Hematopoietic multipotent progenitor cell treated with erythropoietin and hydrocortisone succinate and interleukin-3 and kit ligand, for 6 days (in vitro differentiated cells): Measurements from ENCODE around the gene DDX50.
A peak's percentile ranks its signal among the peaks of the same experiment; 100 is the strongest.
"Not testable (repeated sequence)": the region's sequence is repeated elsewhere in the genome, so short reads cannot be mapped to it uniquely, and the experiment has no call there.

Experiments used
- DNase-seq: peaks from one replicate; pipeline ENCODE4 v3.0.0-alpha.2; 2015

Gene DDX50, protein sequence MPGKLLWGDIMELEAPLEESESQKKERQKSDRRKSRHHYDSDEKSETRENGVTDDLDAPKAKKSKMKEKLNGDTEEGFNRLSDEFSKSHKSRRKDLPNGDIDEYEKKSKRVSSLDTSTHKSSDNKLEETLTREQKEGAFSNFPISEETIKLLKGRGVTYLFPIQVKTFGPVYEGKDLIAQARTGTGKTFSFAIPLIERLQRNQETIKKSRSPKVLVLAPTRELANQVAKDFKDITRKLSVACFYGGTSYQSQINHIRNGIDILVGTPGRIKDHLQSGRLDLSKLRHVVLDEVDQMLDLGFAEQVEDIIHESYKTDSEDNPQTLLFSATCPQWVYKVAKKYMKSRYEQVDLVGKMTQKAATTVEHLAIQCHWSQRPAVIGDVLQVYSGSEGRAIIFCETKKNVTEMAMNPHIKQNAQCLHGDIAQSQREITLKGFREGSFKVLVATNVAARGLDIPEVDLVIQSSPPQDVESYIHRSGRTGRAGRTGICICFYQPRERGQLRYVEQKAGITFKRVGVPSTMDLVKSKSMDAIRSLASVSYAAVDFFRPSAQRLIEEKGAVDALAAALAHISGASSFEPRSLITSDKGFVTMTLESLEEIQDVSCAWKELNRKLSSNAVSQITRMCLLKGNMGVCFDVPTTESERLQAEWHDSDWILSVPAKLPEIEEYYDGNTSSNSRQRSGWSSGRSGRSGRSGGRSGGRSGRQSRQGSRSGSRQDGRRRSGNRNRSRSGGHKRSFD

DNA sequence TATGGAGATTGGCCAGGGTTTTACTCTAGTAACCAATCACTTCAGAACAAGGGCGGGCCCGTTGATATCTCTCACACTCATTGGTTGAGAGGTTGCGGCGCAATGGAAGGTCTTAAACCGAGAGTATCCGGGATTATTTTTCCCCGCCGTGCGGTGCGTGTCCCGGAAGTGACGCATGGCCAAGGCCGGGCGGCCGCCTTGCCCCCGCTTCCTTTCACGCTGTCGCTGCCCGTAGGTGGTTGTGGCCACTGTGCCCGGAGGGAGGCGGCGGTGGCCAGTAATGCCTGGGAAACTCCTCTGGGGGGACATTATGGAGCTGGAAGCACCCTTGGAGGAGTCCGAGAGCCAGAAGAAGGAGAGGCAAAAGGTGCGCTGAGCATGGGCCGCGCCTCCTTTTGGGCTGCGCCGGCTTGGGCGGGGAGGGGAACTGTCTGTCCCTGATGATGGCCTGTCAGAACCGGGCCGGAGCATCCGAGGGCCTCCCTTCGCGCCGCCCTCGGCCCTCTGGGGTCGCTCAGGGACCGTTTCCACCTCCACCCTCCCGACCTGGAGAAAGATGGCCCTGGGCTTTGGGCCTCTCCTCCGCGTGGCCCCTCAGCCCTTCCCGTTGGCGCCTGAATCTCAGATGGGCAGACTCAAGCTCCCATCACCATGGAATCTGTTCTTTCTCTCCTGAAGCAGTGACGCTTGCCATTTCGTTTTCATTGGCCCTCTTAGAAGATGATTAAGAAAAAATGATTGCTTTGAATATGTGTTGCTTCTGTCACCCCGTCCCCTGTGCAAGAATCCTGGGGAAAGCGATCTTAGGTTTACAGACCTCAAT is at the start of gene DDX50:
DDX50 (plus strand) TSS at position 211 of the 823 bp plus-strand sequence; CDS start at position 281, 70 bp downstream.
- DNase-seq: peak; percentile 100

DNA sequence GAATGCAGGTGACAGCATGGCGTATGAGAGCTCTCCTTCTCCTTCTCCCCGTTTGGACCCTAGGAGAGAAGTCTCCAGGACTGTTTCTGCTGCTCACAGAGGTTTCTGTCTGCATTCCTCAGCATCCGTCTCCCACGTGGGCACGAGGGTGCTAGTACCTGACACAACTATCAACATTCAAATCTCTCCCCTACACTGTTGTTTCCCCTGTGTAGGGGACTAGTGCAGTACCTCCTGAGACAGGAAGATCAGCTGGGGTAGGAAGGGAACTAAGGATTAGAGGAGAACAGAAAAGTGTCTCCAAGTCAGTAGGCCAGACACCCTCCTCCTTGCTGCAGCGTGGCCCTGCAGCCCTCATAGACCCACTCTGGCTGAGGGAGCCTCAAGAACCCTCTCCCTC is 44.8 kb upstream of the DDX50 start:
- DNase-seq: no peak

GRCh38 chr10:68857005-68857404 is 44.1 kb upstream of the DDX50 start:
- no peak for DNase-seq

DNA sequence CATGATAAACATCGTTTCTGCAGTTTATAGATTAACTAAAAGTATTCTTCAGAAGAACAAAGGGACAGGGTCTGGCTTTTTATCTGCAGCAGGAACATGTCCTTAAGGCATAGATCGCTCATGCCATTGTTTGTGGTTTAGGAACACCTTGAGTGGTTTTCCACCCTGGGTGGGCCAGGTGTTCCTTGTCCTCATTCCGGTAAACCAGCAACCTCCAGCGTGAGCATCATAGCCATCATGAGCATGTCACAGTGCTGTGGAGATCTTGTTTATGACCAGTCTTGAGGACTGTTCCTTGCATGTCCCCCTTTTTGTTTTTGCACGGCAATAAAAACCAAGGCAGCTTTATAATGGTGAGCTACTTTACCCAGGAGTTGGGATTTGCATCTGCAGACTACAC is 39.9 kb upstream of the DDX50 start:
- peak; percentile 17 for DNase-seq

GRCh38 chr10:68864611-68865010 is 36.5 kb upstream of the DDX50 start:
- DNase-seq: no peak

DNA sequence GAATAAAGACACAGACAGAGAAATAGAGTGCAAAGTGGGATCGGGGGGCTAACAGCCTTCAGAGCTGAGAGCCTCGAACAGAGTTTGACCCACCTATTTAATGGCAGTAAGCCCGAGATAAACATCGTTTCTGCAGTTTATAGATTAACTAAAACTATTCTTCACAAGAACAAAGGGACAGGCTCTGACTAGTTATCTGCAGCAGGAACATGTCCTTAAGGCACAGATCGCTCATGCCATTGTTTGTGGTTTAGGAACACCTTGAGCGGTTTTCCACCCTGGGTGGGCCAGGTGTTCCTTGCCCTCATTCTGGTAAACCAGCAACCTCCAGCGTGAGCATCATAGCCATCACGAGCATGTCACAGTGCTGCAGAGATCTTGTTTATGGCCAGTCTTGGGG is 32.9 kb upstream of the DDX50 start:
- not testable (repeated sequence) for DNase-seq

DNA sequence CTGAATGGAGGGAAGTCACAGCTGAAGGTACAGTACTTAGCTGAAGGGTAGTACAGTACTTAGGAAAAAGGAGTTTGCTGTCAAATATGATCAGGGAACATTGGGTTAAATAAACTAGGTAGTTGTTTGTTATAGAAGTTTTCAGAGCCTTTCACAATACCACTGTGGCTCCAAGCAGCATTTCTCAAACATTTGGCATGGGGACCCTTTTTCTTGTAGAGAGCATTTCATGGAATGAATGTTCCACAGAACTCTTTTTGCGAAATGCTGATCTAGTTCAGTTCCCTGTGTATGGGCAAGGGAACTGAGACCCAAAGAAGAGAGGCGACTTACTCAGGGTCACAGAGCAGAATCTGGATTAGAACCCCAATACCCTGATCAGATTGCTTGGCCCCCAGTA is 31.5 kb upstream of the DDX50 start:
- no peak for DNase-seq

GRCh38 chr10:68870061-68870460 is 31.1 kb upstream of the DDX50 start:
- DNase-seq: no peak

GRCh38 chr10:68870545-68871104 is 30.5 kb upstream of the DDX50 start:
- DNase-seq: peak; percentile 11

- DNase-seq: peak; percentile 11
Measured at GRCh38 chr10:68871105-68871711, 29.9 kb upstream of the DDX50 start.

GRCh38 chr10:68871731-68872342 is 29.3 kb upstream of the DDX50 start:
- no peak for DNase-seq

- DNase-seq: no peak
Measured at GRCh38 chr10:68876246-68877138, 24.6 kb upstream of the DDX50 start.

DNA sequence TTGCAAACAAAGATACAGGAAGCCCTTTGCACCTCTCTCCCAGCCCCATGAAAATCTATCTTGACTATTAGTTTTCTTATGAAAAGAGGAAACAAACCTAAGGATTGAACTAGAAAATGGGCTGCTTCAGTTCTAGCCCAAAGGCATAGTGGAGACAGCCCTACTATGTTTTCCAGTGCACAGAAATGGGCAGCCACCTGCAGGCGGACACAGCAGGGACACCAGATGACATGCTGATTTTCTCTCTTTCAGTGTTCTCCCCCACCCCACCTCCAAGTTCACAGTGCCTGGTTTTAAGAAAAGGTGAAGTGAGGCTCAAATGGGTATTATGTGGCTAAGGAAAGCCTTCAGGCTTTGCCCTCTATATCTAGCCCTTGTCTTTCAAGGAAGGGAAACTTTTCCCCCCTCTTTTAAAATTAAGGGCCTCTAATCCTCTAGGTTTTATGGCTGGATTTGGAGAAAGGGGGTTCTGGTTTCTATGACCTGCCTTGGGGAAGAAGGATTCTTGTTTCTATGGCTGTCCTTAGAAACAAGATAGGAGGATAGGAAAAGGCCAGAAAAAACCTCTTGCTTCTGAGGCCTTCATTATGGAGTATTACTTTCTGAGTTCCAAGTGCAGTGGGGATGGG is 23.5 kb upstream of the DDX50 start:
- no peak for DNase-seq

GRCh38 chr10:68878496-68878895 is 22.6 kb upstream of the DDX50 start:
- no peak for DNase-seq

GRCh38 chr10:68879628-68880027 is 21.5 kb upstream of the DDX50 start:
- no peak for DNase-seq

DNA sequence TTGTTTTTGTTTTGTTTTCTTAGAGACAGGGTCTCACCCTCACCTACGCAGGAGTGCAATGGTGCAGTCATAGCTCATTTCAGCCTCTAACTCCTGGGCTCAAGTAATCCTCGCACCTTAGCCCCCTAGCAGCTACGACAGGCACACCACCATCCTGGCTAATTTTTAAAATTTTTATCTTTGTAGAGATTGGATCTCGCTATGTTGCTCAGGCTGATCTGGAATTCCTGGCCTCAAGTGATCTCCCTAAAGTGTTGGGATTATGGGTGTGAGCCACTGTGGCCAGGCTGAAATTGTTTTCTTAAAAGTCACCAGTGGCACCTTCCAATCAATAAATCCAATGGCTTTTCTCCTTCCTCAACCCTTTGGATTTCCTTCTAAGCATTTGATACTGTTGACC is 20.9 kb upstream of the DDX50 start:
- DNase-seq: no peak

DNA sequence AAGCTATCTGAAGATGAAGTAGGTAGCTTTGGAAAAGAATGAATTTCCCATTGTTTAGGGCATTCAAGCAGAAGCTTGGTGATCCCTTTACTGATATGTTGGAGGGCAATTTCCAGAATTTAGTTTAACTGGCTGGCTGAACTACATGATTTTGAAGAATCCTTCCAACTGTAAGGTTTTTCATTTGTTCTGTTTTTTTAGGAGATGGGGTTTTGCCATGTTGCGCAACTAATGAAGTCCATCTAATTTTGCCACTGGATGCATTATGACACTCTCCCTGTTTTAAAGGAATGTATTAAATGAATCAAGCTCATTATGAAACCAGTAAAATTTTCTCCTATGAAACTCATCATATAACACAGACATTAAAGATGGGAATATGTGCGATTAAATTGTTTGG is 6.1 kb upstream of the DDX50 start:
- DNase-seq: no peak

- peak; percentile 86 for DNase-seq
Measured at GRCh38 chr10:68897336-68897741, 3.8 kb upstream of the DDX50 start.

DNA sequence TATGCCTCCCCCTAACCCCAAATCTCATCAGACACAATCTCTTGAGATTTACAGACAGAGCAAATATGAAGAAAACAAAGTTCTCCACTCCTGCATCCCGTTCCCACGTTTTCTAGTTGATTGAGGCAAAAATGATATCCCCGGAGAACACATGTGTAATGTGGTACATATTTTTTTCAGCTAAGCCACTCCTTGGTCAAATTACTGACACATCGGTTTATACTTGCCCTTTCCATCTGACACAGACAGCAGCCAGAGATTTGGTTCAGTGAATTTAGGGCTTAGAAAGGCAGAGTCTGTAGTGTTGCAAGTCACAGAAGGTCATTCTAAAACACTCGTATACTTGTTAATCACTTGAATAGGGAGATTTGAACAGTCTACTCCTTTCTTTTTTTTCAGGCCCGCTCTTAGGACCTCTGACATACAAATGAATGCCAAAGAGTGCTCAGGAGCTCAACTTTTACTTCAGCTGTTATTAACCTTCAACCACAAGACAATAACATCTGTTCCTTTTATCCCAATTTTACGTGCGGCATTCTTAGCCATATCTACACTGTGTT is 1.8 kb upstream of the DDX50 start:
- DNase-seq: no peak

DNA sequence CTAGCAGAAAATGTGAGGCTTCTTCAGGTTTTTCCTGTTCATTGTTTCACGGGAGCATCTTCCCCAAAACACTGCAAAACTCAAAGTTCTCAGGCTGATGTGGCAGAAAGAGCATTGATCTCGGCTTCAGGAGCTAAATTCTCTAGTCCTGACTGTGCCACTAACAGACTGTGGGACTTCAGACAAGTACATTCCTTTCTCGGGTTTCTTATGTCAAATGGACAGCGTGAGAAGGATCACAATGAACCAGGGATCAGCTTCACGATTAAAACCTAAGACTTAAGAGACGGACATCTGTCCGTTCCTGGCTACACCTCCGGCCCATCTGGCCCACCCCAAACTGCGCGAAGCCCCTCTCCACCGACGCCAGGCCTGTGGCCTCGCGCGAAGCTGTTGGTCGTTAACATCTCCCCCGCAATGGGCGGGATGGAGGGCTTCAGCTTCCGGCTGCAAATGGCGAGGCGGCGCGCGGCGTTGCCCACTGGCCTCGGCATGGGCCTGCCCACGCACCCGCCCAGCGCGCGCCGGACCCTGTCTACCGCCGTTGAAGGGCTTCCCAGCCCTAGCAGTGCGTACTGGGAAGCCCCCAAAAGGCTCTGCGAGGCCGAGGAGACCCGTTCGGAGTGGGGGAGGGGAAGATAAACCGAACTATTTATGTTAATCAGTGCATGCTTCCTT is 549 bp upstream of the DDX50 start:
- DNase-seq: no peak
